HCT116 (cell line): ENCODE measurements around the gene DIP2B. TPM values are rescaled to one million over a fixed set of nuclear protein-coding genes. Genes with fewer than 3 reads are reported as not detected.

Experiments used
- ATAC-seq: fragments of 200-7000 bp; cut with Tn5 transposase; 2 replicates; pipeline ENCODE4 v1.9.1; 2020; ENCODE audit warnings: mild to moderate bottlenecking, moderate library complexity
- BruUV-seq: library from RNA; stranded (reverse); fragments of 400-500 nt; replicated peaks from 2 replicates; lab custom pipeline; 2021; lab: Mats Ljungman, UMichigan
- CTCF ChIA-PET: fragments of 300-600 bp; sonication (Branson Sonifier 250); formaldehyde crosslinking; loops from one replicate; lab custom pipeline; 2021; ENCODE audit warnings: antibody characterized with exemption; lab: Charles Lee
- POLR2A ChIA-PET: fragments of 300-600, 350-600 bp; sonication (Branson Sonifier 250); formaldehyde crosslinking; loops from one replicate; lab custom pipeline; 2021; ENCODE audit warnings: antibody characterized with exemption; lab: Charles Lee
- RAD21 ChIA-PET, 2 experiments: fragments of 300-600 bp; sonication (Branson Sonifier 250); formaldehyde crosslinking; loops; one replicate each; lab custom pipeline; 2023; ENCODE audit warnings: low total read pairs in 2 of 2; ENCODE audit not compliant: uncharacterized antibody in 2 of 2, unreplicated experiment in 2 of 2, low non-redundant PET in 1 of 2; lab: Charles Lee
- DNase-seq: peaks from one replicate; pipeline ENCODE4 v3.0.0-alpha.2; 2010; ENCODE audit warnings: low read depth, low spot score
- H2AFZ ChIP-seq: fragments of 200-600 bp; shearing (Covaris generic), sonication (generic); 2 replicates; pipeline ENCODE4 v1.6.1; 2017; ENCODE audit warnings: low read depth, mixed run types, mixed read lengths, antibody characterized with exemption, low read length; ENCODE audit not compliant: poor library complexity, severe bottlenecking
- H3K27ac ChIP-seq: 2 replicates; pipeline ENCODE4 v1.5.1; 2012; ENCODE audit warnings: low read depth, low read length
- H3K27me3 ChIP-seq: fragments of 200-600 bp; sonication (generic); 2 replicates; pipeline ENCODE4 v1.6.1; 2016; ENCODE audit warnings: mixed run types, low read length, mixed read lengths; ENCODE audit not compliant: insufficient read depth
- H3K36me3 ChIP-seq, 2 experiments: fragments of 200-500 bp in 1 of 2; fragments of 200-600 bp in 1 of 2; sonication (Bioruptor generic) in 1 of 2; sonication (generic) in 1 of 2; 2 replicates each; pipeline versions ENCODE4 v1.5.1 to v1.6.1; 2014 to 2016; ENCODE audit warnings: low read length in 2 of 2, inconsistent platforms in 1 of 2, mixed read lengths in 1 of 2, mixed run types in 1 of 2; ENCODE audit not compliant: insufficient read depth in 2 of 2, control insufficient read depth in 1 of 2
- H3K4me1 ChIP-seq, 2 experiments: fragments of 200-600 bp in 1 of 2; sonication (generic) in 1 of 2; 2 replicates each; pipeline versions ENCODE4 v1.5.1 to v1.6.1; 2012 to 2017; ENCODE audit warnings: low read length in 2 of 2, inconsistent platforms in 1 of 2, mild to moderate bottlenecking in 1 of 2, mixed read lengths in 1 of 2, mixed run types in 1 of 2, moderate library complexity in 1 of 2; ENCODE audit not compliant: insufficient read depth in 2 of 2, control insufficient read depth in 1 of 2
- H3K4me2 ChIP-seq: fragments of 200-600 bp; sonication (generic); 2 replicates; pipeline ENCODE4 v1.6.1; 2017; ENCODE audit warnings: mixed run types, low read length, mixed read lengths
- H3K4me3 ChIP-seq, 2 experiments: fragments of 200-600 bp in 1 of 2; sonication (generic) in 1 of 2; replicated peaks in 1 of 2; 2 replicates each; pipeline ENCODE4 v1.5.1; 2011 to 2016; ENCODE audit warnings: low read length in 2 of 2, control low read depth in 1 of 2, low read depth in 1 of 2, mild to moderate bottlenecking in 1 of 2, mixed read lengths in 1 of 2, mixed run types in 1 of 2
- H3K79me2 ChIP-seq: fragments of 200-600 bp; sonication (generic); 2 replicates; pipeline ENCODE4 v1.6.1; 2017; ENCODE audit warnings: mild to moderate bottlenecking, mixed run types, low read length, moderate library complexity, mixed read lengths; ENCODE audit not compliant: insufficient read depth
- H3K9ac ChIP-seq: fragments of 200-600 bp; sonication (generic); 2 replicates; pipeline ENCODE4 v1.6.1; 2016; ENCODE audit warnings: low read length, mixed read lengths
- H3K9me2 ChIP-seq: fragments of 200-600 bp; sonication (generic), shearing (Covaris generic); 2 replicates; pipeline ENCODE4 v1.6.1; 2017; ENCODE audit warnings: mixed run types, mild to moderate bottlenecking, moderate library complexity; ENCODE audit not compliant: insufficient read depth
- H3K9me3 ChIP-seq, 2 experiments: fragments of 200-500 bp in 1 of 2; fragments of 200-600 bp in 1 of 2; sonication (Bioruptor generic) in 1 of 2; sonication (generic) in 1 of 2; 2 replicates each; pipeline ENCODE4 v1.6.1; 2014 to 2017; ENCODE audit warnings: low read length in 2 of 2, mixed read lengths in 2 of 2, inconsistent platforms in 1 of 2, low read depth in 1 of 2, mild to moderate bottlenecking in 1 of 2, mixed run types in 1 of 2, moderate library complexity in 1 of 2; ENCODE audit not compliant: control insufficient read depth in 1 of 2, insufficient read depth in 1 of 2
- H4K20me1 ChIP-seq: fragments of 200-600 bp; sonication (generic), shearing (Covaris generic); 2 replicates; pipeline ENCODE4 v1.6.1; 2017; ENCODE audit warnings: mixed run types, mild to moderate bottlenecking, moderate library complexity; ENCODE audit not compliant: insufficient read depth
- CBX3 ChIP-seq: IDR thresholded peaks from 2 replicates; pipeline ENCODE4 v1.6.1; 2012; ENCODE audit warnings: low read depth
- CEBPB ChIP-seq: IDR thresholded peaks from 2 replicates; pipeline ENCODE4 v1.6.1; 2012; ENCODE audit warnings: low read depth
- EGR1 ChIP-seq: IDR thresholded peaks from 2 replicates; pipeline ENCODE4 v1.6.1; 2012; ENCODE audit warnings: low read depth
- ELF1 ChIP-seq: IDR thresholded peaks from 2 replicates; pipeline ENCODE4 v1.6.1; 2012; ENCODE audit warnings: low read depth, borderline replicate concordance
- EZH2 ChIP-seq: fragments of 200-600 bp; sonication (generic); IDR thresholded peaks from 2 replicates; pipeline ENCODE4 v1.6.1; 2017; ENCODE audit warnings: antibody characterized with exemption, mixed run types
- EZH2phosphoT487 ChIP-seq: fragments of 200-600 bp; IDR thresholded peaks from 2 replicates; pipeline ENCODE4 v1.6.1; 2018; ENCODE audit warnings: antibody characterized with exemption, borderline replicate concordance
- FOSL1 ChIP-seq: IDR thresholded peaks from 2 replicates; pipeline ENCODE4 v1.6.1; 2012; ENCODE audit warnings: low read depth
- JUND ChIP-seq: IDR thresholded peaks from 2 replicates; pipeline ENCODE4 v1.6.1; 2012
- POLR2A ChIP-seq: IDR thresholded peaks from 2 replicates; pipeline ENCODE4 v1.7.0; 2011; ENCODE audit warnings: borderline replicate concordance; ENCODE audit not compliant: insufficient read depth, insufficient read length; ENCODE audit errors: extremely low read depth
- TCF7L2 ChIP-seq: IDR thresholded peaks from 2 replicates; pipeline ENCODE4 v1.7.0; 2011; ENCODE audit warnings: borderline replicate concordance, inconsistent platforms; ENCODE audit not compliant: insufficient read depth, insufficient read length; ENCODE audit errors: extremely low read depth
- ZFX ChIP-seq: fragments of 450-650 bp; IDR thresholded peaks from 2 replicates; pipeline ENCODE4 v1.6.1; 2017
- ZNF274 ChIP-seq: fragments of 200-500 bp; sonication (Bioruptor generic); IDR thresholded peaks from 2 replicates; pipeline ENCODE4 v1.6.1; 2014; ENCODE audit warnings: mild to moderate bottlenecking, low read depth, low read length, inconsistent platforms
- intact Hi-C: fragments of 100-400 bp; cut with micrococcal nuclease; formaldehyde crosslinking; loops from 2 replicates; pipeline ENCODE4 v1.10.0; 2022
- total RNA-seq: library from RNA; stranded (reverse); gene quantifications from one replicate; pipeline ENCODE4 v1.2.1, GENCODE V29; 2021; ENCODE audit not compliant: unreplicated experiment
- TF ChIP-seq, protein P1 (sequence below): IDR thresholded peaks from 2 replicates; pipeline ENCODE4 v1.6.1; 2011; ENCODE audit warnings: mild to moderate bottlenecking, low read length, moderate library complexity; ENCODE audit not compliant: insufficient replicate concordance; ENCODE audit errors: extremely low read depth
- TF ChIP-seq, protein P2 (sequence below): IDR thresholded peaks from 2 replicates; pipeline ENCODE4 v1.6.1; 2012
- TF ChIP-seq, protein P3 (sequence below): IDR thresholded peaks from 2 replicates; pipeline ENCODE4 v1.6.1; 2012; ENCODE audit warnings: low read depth

Gene DIP2B
- total RNA-seq, 1 experiment from 2014 or later, result 32.3 TPM

DNA sequence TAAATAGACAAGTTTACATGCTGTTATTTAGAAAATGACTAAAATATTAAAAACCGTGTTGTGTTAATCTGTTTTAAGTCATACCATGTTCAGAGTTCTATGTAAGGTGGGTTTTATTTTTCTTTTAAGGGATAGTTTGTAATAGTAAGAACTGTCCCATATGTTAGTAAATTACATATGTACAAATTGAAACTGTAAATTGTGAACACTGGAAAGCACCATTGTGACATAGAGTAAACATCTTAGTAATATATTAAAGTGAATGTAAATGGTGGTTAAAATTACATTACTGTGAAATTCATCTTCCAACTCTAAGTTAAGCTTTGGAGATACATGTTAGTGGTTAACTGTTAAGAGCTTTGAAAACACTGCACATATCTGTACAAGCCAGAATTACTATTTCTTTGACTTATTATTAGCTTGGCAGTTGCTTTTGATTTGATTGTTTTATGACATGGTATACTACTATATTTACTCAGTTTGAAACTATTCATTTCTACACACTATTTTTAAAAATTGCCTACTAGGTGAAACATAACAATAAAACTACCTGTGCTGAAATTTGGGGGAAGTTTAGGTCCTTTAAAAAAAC lies 27.4 kb upstream of the DIP2B start:
- BruUV-seq, result TSS peak; percentile 18
- no peaks in the 10 kb centered on the region for H3K27me3 ChIP-seq
- H3K9ac ChIP-seq, result no peak overlapping the region
- no peak overlapping the region for H2AFZ ChIP-seq
- no peaks in the 10 kb centered on the region for H4K20me1 ChIP-seq
- ATAC-seq (no peak), DNase-seq (no peak)
- H3K4me1 ChIP-seq, result peaks cover 0 to under 1% of the 10 kb centered on the region in 2 experiments; a peak in 1 of 4 replicates
- TF ChIP-seq POLR2A (no peak), EZH2phosphoT487 (no peak), CBX3 (no peak), ZFX (no peak), EGR1 (no peak), ZNF274 (no peak), JUND (no peak), EZH2 (no peak), ELF1 (no peak), FOSL1 (no peak), CEBPB (no peak), TCF7L2 (no peak)
- TF ChIP-seq, protein P1, sequence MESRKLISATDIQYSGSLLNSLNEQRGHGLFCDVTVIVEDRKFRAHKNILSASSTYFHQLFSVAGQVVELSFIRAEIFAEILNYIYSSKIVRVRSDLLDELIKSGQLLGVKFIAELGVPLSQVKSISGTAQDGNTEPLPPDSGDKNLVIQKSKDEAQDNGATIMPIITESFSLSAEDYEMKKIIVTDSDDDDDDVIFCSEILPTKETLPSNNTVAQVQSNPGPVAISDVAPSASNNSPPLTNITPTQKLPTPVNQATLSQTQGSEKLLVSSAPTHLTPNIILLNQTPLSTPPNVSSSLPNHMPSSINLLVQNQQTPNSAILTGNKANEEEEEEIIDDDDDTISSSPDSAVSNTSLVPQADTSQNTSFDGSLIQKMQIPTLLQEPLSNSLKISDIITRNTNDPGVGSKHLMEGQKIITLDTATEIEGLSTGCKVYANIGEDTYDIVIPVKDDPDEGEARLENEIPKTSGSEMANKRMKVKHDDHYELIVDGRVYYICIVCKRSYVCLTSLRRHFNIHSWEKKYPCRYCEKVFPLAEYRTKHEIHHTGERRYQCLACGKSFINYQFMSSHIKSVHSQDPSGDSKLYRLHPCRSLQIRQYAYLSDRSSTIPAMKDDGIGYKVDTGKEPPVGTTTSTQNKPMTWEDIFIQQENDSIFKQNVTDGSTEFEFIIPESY, result no peak
- TF ChIP-seq, protein P2, sequence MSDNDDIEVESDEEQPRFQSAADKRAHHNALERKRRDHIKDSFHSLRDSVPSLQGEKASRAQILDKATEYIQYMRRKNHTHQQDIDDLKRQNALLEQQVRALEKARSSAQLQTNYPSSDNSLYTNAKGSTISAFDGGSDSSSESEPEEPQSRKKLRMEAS, result no peak
- TF ChIP-seq, protein P3, sequence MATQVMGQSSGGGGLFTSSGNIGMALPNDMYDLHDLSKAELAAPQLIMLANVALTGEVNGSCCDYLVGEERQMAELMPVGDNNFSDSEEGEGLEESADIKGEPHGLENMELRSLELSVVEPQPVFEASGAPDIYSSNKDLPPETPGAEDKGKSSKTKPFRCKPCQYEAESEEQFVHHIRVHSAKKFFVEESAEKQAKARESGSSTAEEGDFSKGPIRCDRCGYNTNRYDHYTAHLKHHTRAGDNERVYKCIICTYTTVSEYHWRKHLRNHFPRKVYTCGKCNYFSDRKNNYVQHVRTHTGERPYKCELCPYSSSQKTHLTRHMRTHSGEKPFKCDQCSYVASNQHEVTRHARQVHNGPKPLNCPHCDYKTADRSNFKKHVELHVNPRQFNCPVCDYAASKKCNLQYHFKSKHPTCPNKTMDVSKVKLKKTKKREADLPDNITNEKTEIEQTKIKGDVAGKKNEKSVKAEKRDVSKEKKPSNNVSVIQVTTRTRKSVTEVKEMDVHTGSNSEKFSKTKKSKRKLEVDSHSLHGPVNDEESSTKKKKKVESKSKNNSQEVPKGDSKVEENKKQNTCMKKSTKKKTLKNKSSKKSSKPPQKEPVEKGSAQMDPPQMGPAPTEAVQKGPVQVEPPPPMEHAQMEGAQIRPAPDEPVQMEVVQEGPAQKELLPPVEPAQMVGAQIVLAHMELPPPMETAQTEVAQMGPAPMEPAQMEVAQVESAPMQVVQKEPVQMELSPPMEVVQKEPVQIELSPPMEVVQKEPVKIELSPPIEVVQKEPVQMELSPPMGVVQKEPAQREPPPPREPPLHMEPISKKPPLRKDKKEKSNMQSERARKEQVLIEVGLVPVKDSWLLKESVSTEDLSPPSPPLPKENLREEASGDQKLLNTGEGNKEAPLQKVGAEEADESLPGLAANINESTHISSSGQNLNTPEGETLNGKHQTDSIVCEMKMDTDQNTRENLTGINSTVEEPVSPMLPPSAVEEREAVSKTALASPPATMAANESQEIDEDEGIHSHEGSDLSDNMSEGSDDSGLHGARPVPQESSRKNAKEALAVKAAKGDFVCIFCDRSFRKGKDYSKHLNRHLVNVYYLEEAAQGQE, result no peak
- H3K79me2 ChIP-seq, result no peaks in the 10 kb centered on the region
- peaks cover 18 to 27% of the 10 kb centered on the region in 2 experiments for H3K36me3 ChIP-seq
- H3K4me2 ChIP-seq, result no peak overlapping the region
- POLR2A ChIA-PET, result no interaction called here
- H3K27ac ChIP-seq, result no peak overlapping the region
- H3K9me3 ChIP-seq, result no peaks in the 10 kb centered on the region
- CTCF ChIA-PET, result no interaction called here
- intact Hi-C loops, result no loop called here
- RAD21 ChIA-PET, result no interaction called here
- no peak overlapping the region for H3K4me3 ChIP-seq
- no peaks in the 10 kb centered on the region for H3K9me2 ChIP-seq
